HG03045 (cell line): Measurements from ENCODE around the gene TUBA3D.
A peak's percentile ranks its signal among the peaks of the same experiment; 100 is the strongest.
"Not testable (repeated sequence)": the region's sequence is repeated elsewhere in the genome, so short reads cannot be mapped to it uniquely, and the experiment has no call there.

ENCODE experiments used
- ATAC-seq: cut with Tn5 transposase; IDR thresholded peaks from one replicate; pipeline ENCODE4 v1.9.1; 2021; ENCODE audit warnings: mild to moderate bottlenecking, moderate library complexity; ENCODE audit not compliant: unreplicated experiment

Gene TUBA3D

GRCh38 chr2:131511969-131512870, 36.3 kb downstream of the TUBA3D start:
- not testable (repeated sequence) for ATAC-seq

- peak; percentile 68 for ATAC-seq
Observed at GRCh38 chr2:131514408-131515166, 38.7 kb downstream of the TUBA3D start.

- ATAC-seq, result not testable (repeated sequence)
Observed at GRCh38 chr2:131515235-131515634, 39.3 kb downstream of the TUBA3D start.

- no peak for ATAC-seq
Observed at GRCh38 chr2:131516011-131516410, 40.1 kb downstream of the TUBA3D start.

- ATAC-seq, result not testable (repeated sequence)
Observed at GRCh38 chr2:131516621-131517020, 40.7 kb downstream of the TUBA3D start.

- ATAC-seq, result no peak
Observed at GRCh38 chr2:131517106-131517831, 41.4 kb downstream of the TUBA3D start.

GRCh38 chr2:131517856-131518255, 41.9 kb downstream of the TUBA3D start:
- not testable (repeated sequence) for ATAC-seq

- not testable (repeated sequence) for ATAC-seq
Observed at GRCh38 chr2:131518531-131518930, 42.6 kb downstream of the TUBA3D start.

- no peak for ATAC-seq
Observed at GRCh38 chr2:131519466-131519865, 43.5 kb downstream of the TUBA3D start.

GRCh38 chr2:131519871-131520470, 44.1 kb downstream of the TUBA3D start:
- not testable (repeated sequence) for ATAC-seq

GRCh38 chr2:131520526-131520925, 44.6 kb downstream of the TUBA3D start:
- ATAC-seq, result no peak

GRCh38 chr2:131521524-131521923, 45.6 kb downstream of the TUBA3D start:
- ATAC-seq, result not testable (repeated sequence)

GRCh38 chr2:131521961-131522781, 46.3 kb downstream of the TUBA3D start:
- no peak for ATAC-seq

GRCh38 chr2:131525256-131525655, 49.3 kb downstream of the TUBA3D start:
- not testable (repeated sequence) for ATAC-seq

GRCh38 chr2:131527131-131528001, 51.4 kb downstream of the TUBA3D start, which contains the start of gene CCDC74A:
CCDC74A (plus strand) TSS chr2:131527888; CDS start chr2:131527971, 83 bp downstream.
- ATAC-seq, result peak; percentile 89

- peak; percentile 52 for ATAC-seq
Observed at GRCh38 chr2:131528981-131529863, 53.3 kb downstream of the TUBA3D start.

GRCh38 chr2:131529864-131530445, 54.0 kb downstream of the TUBA3D start:
- not testable (repeated sequence) for ATAC-seq
